HG03432 (cell line): Measurements from ENCODE around the gene KRTAP4-3.
"Not testable (repeated sequence)": the region's sequence is repeated elsewhere in the genome, so short reads cannot be mapped to it uniquely, and the experiment has no call there.

Experiments
- ATAC-seq: cut with Tn5 transposase; IDR thresholded peaks from one replicate; pipeline ENCODE4 v1.9.1; 2021; ENCODE audit warnings: mild to moderate bottlenecking, moderate library complexity; ENCODE audit not compliant: unreplicated experiment

Gene KRTAP4-3

GRCh38 chr17:41168121-41168520, at the start of gene KRTAP4-3:
KRTAP4-3 (minus strand) TSS chr17:41168221; CDS start chr17:41168172, 49 bp downstream.
- ATAC-seq = no peak

DNA sequence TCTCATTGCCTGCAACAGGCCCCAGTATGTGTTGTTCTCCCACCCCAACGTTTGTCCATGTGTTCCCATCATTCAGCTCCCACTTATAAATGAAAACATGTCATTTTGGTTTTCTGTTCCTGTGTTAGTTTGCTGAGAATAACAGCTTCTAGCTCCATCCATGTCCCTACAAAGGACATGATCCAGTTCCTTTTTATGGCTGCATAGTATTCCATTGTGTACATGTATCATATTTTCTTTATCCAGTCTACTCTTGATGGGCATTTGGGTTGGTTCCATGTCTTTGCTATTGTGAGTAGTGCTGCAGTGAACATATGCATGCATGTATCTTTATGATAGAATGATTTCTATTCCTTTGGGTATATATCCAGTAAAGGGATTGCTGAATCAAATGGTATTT, 47.7 kb upstream of the KRTAP4-3 start:
- ATAC-seq = no peak

DNA sequence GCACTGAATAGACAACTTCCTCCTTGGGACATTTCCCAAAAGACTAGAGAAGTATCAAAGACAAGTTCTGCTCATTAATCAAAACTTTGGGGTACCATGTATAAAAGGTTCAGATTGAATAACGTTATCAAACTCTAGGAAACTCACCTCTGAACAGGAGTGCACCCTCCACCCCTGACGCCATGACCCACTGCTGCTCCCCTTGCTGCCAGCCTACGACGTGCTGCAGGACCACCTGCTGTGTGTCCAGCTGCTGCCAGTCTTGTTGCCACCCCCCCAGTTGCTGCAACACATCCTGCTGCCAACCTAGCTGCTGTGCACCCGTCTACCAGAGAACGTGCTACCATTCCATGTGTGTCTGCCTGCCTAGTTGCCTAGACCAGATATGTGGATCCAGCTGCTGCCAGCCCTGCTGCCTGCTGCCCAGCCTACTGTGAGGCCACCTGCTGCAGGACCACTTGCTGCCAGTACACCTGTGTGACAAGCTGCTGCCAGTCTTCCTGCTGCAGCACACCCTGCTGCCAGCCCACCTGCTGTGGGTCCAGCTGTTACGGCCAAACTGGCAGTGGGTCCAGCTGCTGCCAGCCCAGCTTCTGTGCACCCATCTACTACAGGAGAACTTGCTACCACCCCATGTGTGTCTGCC, 44.6 kb upstream of the KRTAP4-3 start:
- no peak for ATAC-seq

- no peak for ATAC-seq
These were observed 43.9 kb upstream of the KRTAP4-3 start for GRCh38 chr17:41211845-41212466.

DNA sequence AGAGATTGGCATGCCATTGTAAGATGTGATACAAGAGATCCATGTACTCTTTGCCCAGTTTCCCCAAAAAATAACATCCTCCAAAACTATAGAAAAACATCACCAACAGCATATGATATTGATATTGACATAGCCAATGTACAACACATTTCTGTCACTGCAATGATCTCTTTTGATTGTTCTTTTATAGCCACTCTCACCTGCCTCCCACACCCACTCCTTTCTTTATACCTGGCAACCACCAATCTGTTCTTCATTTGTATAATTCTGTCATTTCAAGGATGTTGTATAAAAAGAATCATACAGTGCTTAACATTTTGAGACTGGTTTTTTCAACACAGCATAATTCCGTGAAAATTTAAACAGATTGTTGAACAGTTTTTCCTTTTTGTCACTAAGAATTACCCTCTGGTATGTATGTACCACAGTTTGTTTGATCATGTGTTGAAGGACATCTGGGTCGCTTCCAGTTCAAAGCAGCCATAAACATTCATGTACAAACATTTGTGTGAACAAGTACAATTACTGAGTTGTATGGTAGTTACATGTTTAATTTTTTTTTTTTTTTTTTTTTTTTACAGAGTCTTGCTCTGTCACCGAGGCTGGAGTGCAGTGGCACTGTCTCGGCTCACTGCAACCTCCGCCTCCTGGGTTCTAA, 31.5 kb upstream of the KRTAP4-3 start:
- no peak for ATAC-seq

- ATAC-seq = no peak
These were observed 28.0 kb upstream of the KRTAP4-3 start for GRCh38 chr17:41196068-41196467.

DNA sequence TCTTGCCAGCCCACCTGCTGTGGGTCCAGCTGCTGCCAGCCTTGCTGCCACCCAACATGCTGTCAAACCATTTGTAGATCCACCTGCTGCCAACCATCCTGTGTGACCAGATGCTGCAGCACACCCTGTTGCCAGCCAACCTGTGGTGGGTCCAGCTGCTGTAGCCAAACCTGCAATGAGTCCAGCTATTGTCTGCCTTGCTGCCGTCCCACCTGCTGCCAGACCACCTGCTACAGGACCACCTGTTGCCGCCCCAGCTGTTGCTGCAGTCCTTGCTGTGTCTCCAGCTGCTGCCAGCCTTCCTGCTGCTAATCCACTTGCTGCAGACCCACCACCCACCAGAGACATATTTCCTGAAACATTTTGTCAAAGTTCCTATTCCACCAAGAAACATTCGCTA, 22.3 kb upstream of the KRTAP4-3 start:
- no peak for ATAC-seq

GRCh38 chr17:41189837-41190318, 21.9 kb upstream of the KRTAP4-3 start, which contains the start of gene KRTAP9-1:
KRTAP9-1 (plus strand) TSS chr17:41189887; CDS start chr17:41189887, 0 bp downstream.
- ATAC-seq = not testable (repeated sequence)

- ATAC-seq = no peak
These were observed 18.9 kb upstream of the KRTAP4-3 start for GRCh38 chr17:41186872-41187271.

GRCh38 chr17:41185001-41185400, 17.0 kb upstream of the KRTAP4-3 start:
- ATAC-seq = no peak

DNA sequence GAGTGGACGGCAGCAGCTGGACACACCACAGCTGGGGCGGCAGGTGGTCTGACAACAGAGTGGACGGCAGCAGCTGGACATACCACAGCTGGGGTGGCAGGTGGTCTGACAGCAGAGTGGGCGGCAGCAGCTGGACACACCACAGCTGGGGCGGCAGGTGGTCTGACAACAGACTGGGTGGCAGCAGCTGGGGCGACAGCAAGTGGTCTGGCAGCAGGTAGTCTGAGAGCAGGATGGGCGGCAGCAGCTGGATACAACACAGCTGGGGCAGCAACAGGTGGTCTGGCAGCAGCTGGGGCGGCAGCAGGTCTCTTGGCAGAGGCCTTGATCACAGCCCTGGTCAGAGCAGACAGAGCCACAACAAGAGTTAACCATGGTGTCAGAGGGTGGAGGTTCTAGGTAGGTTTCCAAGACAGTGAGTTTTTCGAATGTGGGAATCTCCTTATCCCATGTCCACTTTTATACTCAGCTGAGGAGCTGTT, 16.5 kb upstream of the KRTAP4-3 start, which contains the start of gene KRTAP4-1:
KRTAP4-1 (minus strand) TSS at position 432 of the 482 bp plus-strand sequence; CDS start at position 375, 57 bp downstream.
- ATAC-seq = no peak

GRCh38 chr17:41178843-41179616, 11.0 kb upstream of the KRTAP4-3 start:
- ATAC-seq = no peak

- no peak for ATAC-seq
These were observed 10.3 kb upstream of the KRTAP4-3 start for GRCh38 chr17:41178341-41178740.

DNA sequence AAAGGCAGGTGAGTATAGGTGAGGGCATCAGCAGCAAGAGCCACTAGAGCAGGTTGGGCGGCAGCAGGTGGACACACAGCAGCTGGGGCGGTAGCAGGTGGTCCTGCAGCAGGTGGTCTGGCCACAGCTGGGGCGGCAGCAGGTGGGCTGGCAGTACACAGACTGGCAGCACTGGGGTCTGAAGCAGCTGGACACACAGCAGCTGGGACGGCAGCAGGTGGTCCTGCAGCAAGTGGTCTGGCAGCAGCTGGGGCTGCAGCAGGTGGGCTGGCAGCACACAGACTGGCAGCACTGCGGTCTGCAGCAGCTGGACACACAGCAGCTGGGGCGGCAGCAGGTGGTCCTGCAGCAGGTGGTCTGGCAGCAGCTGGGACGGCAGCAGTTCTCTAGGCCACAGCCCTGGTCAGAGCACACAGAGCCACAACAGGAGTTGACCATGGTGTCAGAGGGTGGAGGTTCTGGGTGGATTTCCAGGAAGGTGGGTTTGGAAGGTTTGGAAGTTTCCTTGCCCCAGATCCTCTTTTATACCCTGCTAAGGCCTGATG, 9.8 kb upstream of the KRTAP4-3 start, which contains the start of gene KRTAP4-2:
KRTAP4-2 (minus strand) TSS at position 495 of the 545 bp plus-strand sequence; CDS start at position 438, 57 bp downstream.
- no peak for ATAC-seq

DNA sequence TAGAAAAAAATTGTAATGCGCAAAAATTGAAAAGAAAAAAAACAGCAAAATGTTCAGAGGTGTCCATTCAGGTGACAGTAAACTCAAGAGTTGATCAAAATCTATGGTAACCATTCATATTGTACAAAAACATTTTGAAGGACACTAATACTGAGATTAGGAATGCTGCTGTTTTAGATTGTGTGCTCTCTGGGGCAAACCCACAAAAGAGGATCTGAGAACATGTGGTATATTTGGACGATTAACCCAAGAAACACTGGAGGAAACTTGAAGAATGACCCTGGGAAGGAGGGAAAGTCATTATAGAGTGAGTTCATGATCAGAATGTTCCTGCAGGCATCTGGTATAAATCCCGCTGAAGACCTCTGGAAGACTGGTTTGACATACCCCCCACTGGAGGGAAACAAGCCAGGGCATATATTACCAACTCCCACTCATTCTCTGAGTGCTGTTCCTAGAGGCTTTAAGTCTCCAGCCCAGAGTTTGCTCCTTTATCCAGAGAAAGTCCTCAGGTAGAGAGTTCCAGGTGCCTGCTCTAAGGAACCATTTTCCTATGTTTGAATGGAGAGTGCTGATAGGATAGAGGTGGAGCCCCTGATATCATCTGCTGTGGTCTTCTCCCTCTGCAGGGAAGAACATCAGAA, 8.8 kb upstream of the KRTAP4-3 start:
- ATAC-seq = no peak

GRCh38 chr17:41171886-41172285, 3.9 kb upstream of the KRTAP4-3 start:
- ATAC-seq = no peak

DNA sequence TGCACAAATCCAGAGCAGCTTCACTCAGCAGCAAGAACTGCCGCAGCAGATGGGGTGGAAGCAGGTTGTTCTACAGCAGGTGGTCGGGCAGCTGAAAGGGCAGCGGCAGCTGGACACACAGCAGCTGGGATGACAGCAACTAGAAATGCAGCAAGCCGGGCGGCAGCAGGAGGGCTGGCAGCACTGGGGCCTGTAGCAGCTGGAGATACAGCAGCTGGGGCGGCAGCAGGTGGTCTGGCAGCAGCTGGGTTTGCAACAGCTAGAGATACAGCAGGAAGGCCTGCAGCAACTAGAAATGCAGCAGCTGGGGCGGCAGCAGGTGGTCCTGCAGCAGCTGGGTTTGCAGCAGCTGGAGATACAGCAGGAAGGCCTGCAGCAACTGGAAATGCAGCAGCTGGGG, 460 bp downstream of the KRTAP4-3 start:
- ATAC-seq = no peak

DNA sequence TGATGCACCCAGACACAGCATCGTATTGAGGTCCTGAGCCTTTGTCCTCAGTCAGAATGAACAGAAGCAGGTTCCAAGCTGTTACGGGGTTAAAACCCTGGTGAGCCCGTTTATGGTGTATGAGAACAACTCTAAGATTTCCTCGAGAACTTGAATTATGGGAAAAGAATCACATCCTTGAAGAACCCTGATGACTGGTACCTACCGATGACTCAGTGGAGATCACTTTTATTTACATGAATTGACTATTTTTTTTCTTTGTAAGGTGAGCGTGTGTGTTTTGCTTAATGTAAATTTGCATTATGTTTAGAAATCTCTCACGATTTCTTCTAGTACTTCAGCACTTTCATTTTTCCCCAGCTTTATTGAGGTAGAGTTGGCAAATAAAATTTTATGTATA, 4.2 kb downstream of the KRTAP4-3 start:
- ATAC-seq = no peak

DNA sequence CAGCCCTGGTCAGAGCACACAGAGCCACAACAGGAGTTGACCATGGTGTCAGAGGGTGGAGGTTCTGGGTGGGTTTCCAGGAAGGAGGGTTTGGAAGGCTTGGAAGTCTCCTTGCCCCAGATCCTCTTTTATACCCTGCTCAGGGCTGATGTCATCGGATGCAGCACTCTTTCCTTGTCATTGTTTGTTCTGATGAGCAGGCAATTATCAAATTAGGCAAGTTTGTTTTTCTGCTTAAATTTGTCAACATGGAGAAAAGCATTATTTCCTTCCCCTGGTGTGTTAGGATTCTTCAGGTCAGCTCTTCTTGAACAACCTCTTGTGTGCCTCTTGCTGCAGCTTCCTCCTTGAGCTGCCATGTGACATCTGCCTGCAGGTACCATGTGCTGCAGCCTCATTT, 7.4 kb downstream of the KRTAP4-3 start, which contains the start of gene KRTAP4-4:
KRTAP4-4 (minus strand) TSS at position 101 of the 400 bp plus-strand sequence; CDS start at position 44, 57 bp downstream.
- ATAC-seq = no peak

GRCh38 chr17:41160190-41160589, 7.8 kb downstream of the KRTAP4-3 start:
- not testable (repeated sequence) for ATAC-seq
